Activated CD8-positive, alpha-beta memory T cell treated with anti-CD3 and anti-CD28 coated beads, Interleukin-2, amount 50 U/mL, for 48 hours (primary cell): ENCODE measurements around the gene RBX1.
"Not testable (repeated sequence)": the region's sequence is repeated elsewhere in the genome, so short reads cannot be mapped to it uniquely, and the experiment has no call there.

Experiments used
- DNase-seq: peaks from one replicate; pipeline ENCODE4 v3.0.0-alpha.2; 2020

Gene RBX1

GRCh38 chr22:40950962-40951794, at the start of gene RBX1:
Gene RBX1, plus strand, starts transcription at chr22:40951378. Its CDS starts 21 bp downstream, at chr22:40951399.
- DNase-seq: peak; percentile 98

GRCh38 chr22:40904101-40904500, 47.1 kb upstream of the RBX1 start:
- no peak for DNase-seq

GRCh38 chr22:40908895-40909294, 42.3 kb upstream of the RBX1 start:
- no peak for DNase-seq

GRCh38 chr22:40911772-40912171, 39.4 kb upstream of the RBX1 start:
- DNase-seq: no peak

GRCh38 chr22:40912987-40913386, 38.2 kb upstream of the RBX1 start:
- DNase-seq: not testable (repeated sequence)

GRCh38 chr22:40919446-40919845, 31.7 kb upstream of the RBX1 start:
- no peak for DNase-seq

GRCh38 chr22:40920526-40920925, 30.7 kb upstream of the RBX1 start:
- DNase-seq: no peak

- no peak for DNase-seq
Measured at GRCh38 chr22:40922484-40923303, 28.5 kb upstream of the RBX1 start.

GRCh38 chr22:40928657-40929056, 22.5 kb upstream of the RBX1 start:
- no peak for DNase-seq

GRCh38 chr22:40932396-40932795, 18.8 kb upstream of the RBX1 start:
- no peak for DNase-seq

GRCh38 chr22:40939202-40939601, 12.0 kb upstream of the RBX1 start:
- DNase-seq: no peak

GRCh38 chr22:40951795-40952605, 822 bp downstream of the RBX1 start:
- no peak for DNase-seq

- DNase-seq: no peak
Measured at GRCh38 chr22:40953471-40953870, 2.3 kb downstream of the RBX1 start.

- no peak for DNase-seq
Measured at GRCh38 chr22:40954113-40954512, 2.9 kb downstream of the RBX1 start.

- DNase-seq: no peak
Measured at GRCh38 chr22:40955571-40955970, 4.4 kb downstream of the RBX1 start.

- DNase-seq: no peak
Measured at GRCh38 chr22:40957601-40958000, 6.4 kb downstream of the RBX1 start.

GRCh38 chr22:40958299-40958698, 7.1 kb downstream of the RBX1 start:
- DNase-seq: no peak

GRCh38 chr22:40960145-40960544, 9.0 kb downstream of the RBX1 start:
- no peak for DNase-seq

GRCh38 chr22:40965936-40966725, 15.0 kb downstream of the RBX1 start:
- no peak for DNase-seq

- no peak for DNase-seq
Measured at GRCh38 chr22:40966726-40967085, 15.5 kb downstream of the RBX1 start.

- DNase-seq: no peak
Measured at GRCh38 chr22:40967111-40967760, 16.1 kb downstream of the RBX1 start.

GRCh38 chr22:40972587-40972986, 21.4 kb downstream of the RBX1 start:
- no peak for DNase-seq
